PC-3 (cell line): Measurements from ENCODE around the gene ZNF326. TPM values are rescaled to one million over a fixed set of nuclear protein-coding genes. Genes with fewer than 3 reads are reported as not detected.
A peak's percentile ranks its signal among the peaks of the same experiment; 100 is the strongest.
"Not testable (repeated sequence)": the region's sequence is repeated elsewhere in the genome, so short reads cannot be mapped to it uniquely, and the experiment has no call there.

Source experiments
- ATAC-seq: fragments of 200-7000 bp; cut with Tn5 transposase; 2 replicates; pipeline ENCODE4 v1.9.1; 2020; ENCODE audit warnings: mild to moderate bottlenecking, moderate library complexity
- BruUV-seq: library from RNA; stranded (reverse); fragments of 400-500 nt; replicated peaks from 2 replicates; lab custom pipeline; 2021; lab: Mats Ljungman, UMichigan
- CTCF ChIA-PET: fragments of 300-600 bp; sonication (Branson Sonifier 250); formaldehyde crosslinking; loops from one replicate; lab custom pipeline; 2022; ENCODE audit warnings: antibody characterized with exemption; lab: Charles Lee
- POLR2A ChIA-PET: fragments of 300-600 bp; sonication (Branson Sonifier 250); formaldehyde crosslinking; loops from one replicate; lab custom pipeline; 2022; ENCODE audit warnings: antibody characterized with exemption; ENCODE audit not compliant: unreplicated experiment; lab: Charles Lee
- DNase-seq: peaks from one replicate; pipeline ENCODE4 v3.0.0-alpha.2; 2015
- H2AFZ ChIP-seq: fragments of 300-600 bp; sonication (generic); 2 replicates; pipeline ENCODE4 v1.6.0; 2016; ENCODE audit warnings: antibody characterized with exemption, low read length
- H3F3A ChIP-seq: fragments of 300-600 bp; sonication (generic); one replicate; pipeline ENCODE4 v1.6.0; 2017; ENCODE audit warnings: antibody characterized with exemption, low read length, control low read depth, mild to moderate bottlenecking; ENCODE audit not compliant: unreplicated experiment
- H3K27ac ChIP-seq: fragments of 300-600 bp; sonication (generic); 2 replicates; pipeline ENCODE4 v1.5.1; 2016; ENCODE audit warnings: mild to moderate bottlenecking, low read length
- H3K27me3 ChIP-seq: fragments of 300-600 bp; sonication (generic); 2 replicates; pipeline ENCODE4 v1.6.1; 2016; ENCODE audit warnings: low read length, mixed read lengths
- H3K36me3 ChIP-seq: fragments of 300-600 bp; sonication (generic); 2 replicates; pipeline ENCODE4 v1.6.1; 2016; ENCODE audit warnings: low read depth, mixed run types, low read length, mixed read lengths
- H3K4me1 ChIP-seq: fragments of 300-600 bp; sonication (generic); 2 replicates; pipeline ENCODE4 v1.5.1; 2016; ENCODE audit warnings: low read length; ENCODE audit not compliant: insufficient read depth
- H3K4me2 ChIP-seq: fragments of 300-600 bp; sonication (generic); 2 replicates; pipeline ENCODE4 v1.6.0; 2016; ENCODE audit warnings: low read length
- H3K4me3 ChIP-seq: fragments of 300-600 bp; sonication (generic); 2 replicates; pipeline ENCODE4 v1.5.1; 2016; ENCODE audit warnings: mild to moderate bottlenecking, low read length, mixed read lengths
- H3K79me2 ChIP-seq: fragments of 300-600 bp; sonication (generic); 2 replicates; pipeline ENCODE4 v1.6.1; 2017; ENCODE audit warnings: low read length, mixed read lengths
- H3K9ac ChIP-seq: fragments of 300-600 bp; sonication (generic); 2 replicates; pipeline ENCODE4 v1.6.0; 2016; ENCODE audit warnings: mild to moderate bottlenecking, low read length
- H3K9me2 ChIP-seq: fragments of 300-600 bp; sonication (generic); replicated peaks from 2 replicates; pipeline ENCODE4 v1.6.1; 2016; ENCODE audit warnings: mixed run types, low read length, mixed read lengths
- H3K9me3 ChIP-seq: fragments of 300-600 bp; sonication (generic); 2 replicates; pipeline ENCODE4 v1.6.1; 2016; ENCODE audit warnings: low read length, mixed read lengths
- H4K20me1 ChIP-seq: fragments of 300-600 bp; sonication (generic); 2 replicates; pipeline ENCODE4 v1.6.1; 2016; ENCODE audit warnings: low read length, mixed read lengths
- EZH2 ChIP-seq: fragments of 300-600 bp; sonication (generic); IDR thresholded peaks from one replicate; pipeline ENCODE4 v1.6.1; 2017; ENCODE audit warnings: antibody characterized with exemption, mild to moderate bottlenecking, low read length; ENCODE audit not compliant: unreplicated experiment
- EZH2phosphoT487 ChIP-seq: fragments of 300-600 bp; sonication (generic); IDR thresholded peaks from 2 replicates; pipeline ENCODE4 v1.6.1; 2018; ENCODE audit warnings: mild to moderate bottlenecking, antibody characterized with exemption, low read length, borderline replicate concordance
- intact Hi-C: fragments of 100-400 bp; cut with micrococcal nuclease; formaldehyde crosslinking; loops from 2 replicates; pipeline ENCODE4 v1.9.0; 2023
- total RNA-seq: library from RNA; depleted of rRNA; stranded (reverse); fragments of >200 nt; gene quantifications from 2 replicates; pipeline ENCODE4 v1.2.3, GENCODE V29; 2014
- TF ChIP-seq, protein P1 (sequence below): fragments of 300-600 bp; sonication (generic); conservative IDR thresholded peaks from 2 replicates; pipeline ENCODE4 v1.5.1; 2017; ENCODE audit warnings: antibody characterized with exemption, low read depth, mild to moderate bottlenecking, low read length

ZNF326 gene
- total RNA-seq, 1 experiment from 2014 or later = 7.2 TPM

- ATAC-seq = no peak
- CTCF ChIA-PET = no interaction called here
- Histone ChIP-seq H3K27me3 (no peaks in the 10 kb centered on the region), H3K9me2 (no peaks in the 10 kb centered on the region), H3K27ac (peak overlapping the region; percentile 72), H3K79me2 (peaks cover 44% of the 10 kb centered on the region), H4K20me1 (peaks cover 38% of the 10 kb centered on the region), H3F3A (no peaks in the 10 kb centered on the region), H2AFZ (peak overlapping the region; percentile 72), H3K4me3 (peak overlapping the region; percentile 73), H3K36me3 (peaks cover 13% of the 10 kb centered on the region; the same call in 1 of the 2 replicates), H3K4me1 (peaks cover 62% of the 10 kb centered on the region), H3K9ac (peak overlapping the region; percentile 96), H3K9me3 (no peaks in the 10 kb centered on the region), H3K4me2 (peak overlapping the region; percentile 92)
- no peak for TF ChIP-seq EZH2
- POLR2A ChIA-PET = no interaction called here
- BruUV-seq = TSS peak; percentile 84
- intact Hi-C loops = no loop called here
- DNase-seq = no peak
Observed at GRCh38 chr1:89994231-89994804, 592 bp upstream of the ZNF326 start.

- Histone ChIP-seq H3K9me3 (no peaks in the 10 kb centered on the region), H3K27ac (peak overlapping the region; percentile 72), H3K27me3 (no peaks in the 10 kb centered on the region), H3K79me2 (peaks cover 59% of the 10 kb centered on the region), H3K9me2 (no peaks in the 10 kb centered on the region), H3K36me3 (peaks cover 27% of the 10 kb centered on the region; the same call in 1 of the 2 replicates), H3K4me1 (peaks cover 50% of the 10 kb centered on the region), H2AFZ (peak overlapping the region; percentile 72), H3K4me3 (peak overlapping the region; percentile 73), H4K20me1 (peaks cover 47% of the 10 kb centered on the region), H3F3A (no peaks in the 10 kb centered on the region), H3K4me2 (peak overlapping the region; percentile 92), H3K9ac (peak overlapping the region; percentile 96)
- CTCF ChIA-PET = no interaction called here
- BruUV-seq = TSS peak; percentile 55
- POLR2A ChIA-PET = no interaction called here
- intact Hi-C loops = loop anchor here (5.0 kb wide), 1 partner anchor 359 kb away; no protein-coding TSS in a partner anchor
- DNase-seq (peak; percentile 37), ATAC-seq (no peak)
- TF ChIP-seq EZH2 = no peak
- TF ChIP-seq, protein P1, sequence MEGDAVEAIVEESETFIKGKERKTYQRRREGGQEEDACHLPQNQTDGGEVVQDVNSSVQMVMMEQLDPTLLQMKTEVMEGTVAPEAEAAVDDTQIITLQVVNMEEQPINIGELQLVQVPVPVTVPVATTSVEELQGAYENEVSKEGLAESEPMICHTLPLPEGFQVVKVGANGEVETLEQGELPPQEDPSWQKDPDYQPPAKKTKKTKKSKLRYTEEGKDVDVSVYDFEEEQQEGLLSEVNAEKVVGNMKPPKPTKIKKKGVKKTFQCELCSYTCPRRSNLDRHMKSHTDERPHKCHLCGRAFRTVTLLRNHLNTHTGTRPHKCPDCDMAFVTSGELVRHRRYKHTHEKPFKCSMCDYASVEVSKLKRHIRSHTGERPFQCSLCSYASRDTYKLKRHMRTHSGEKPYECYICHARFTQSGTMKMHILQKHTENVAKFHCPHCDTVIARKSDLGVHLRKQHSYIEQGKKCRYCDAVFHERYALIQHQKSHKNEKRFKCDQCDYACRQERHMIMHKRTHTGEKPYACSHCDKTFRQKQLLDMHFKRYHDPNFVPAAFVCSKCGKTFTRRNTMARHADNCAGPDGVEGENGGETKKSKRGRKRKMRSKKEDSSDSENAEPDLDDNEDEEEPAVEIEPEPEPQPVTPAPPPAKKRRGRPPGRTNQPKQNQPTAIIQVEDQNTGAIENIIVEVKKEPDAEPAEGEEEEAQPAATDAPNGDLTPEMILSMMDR = no peak
- TF ChIP-seq EZH2phosphoT487 = no peak
Observed at GRCh38 chr1:89995598-89996449, 914 bp downstream of the ZNF326 start.

GRCh38 chr1:89996450-89997110, 1.7 kb downstream of the ZNF326 start:
- no peak overlapping the region for H2AFZ ChIP-seq
- peak overlapping the region; percentile 73 for H3K4me3 ChIP-seq
- peaks cover 29% of the 10 kb centered on the region; the same call in 1 of the 2 replicates for H3K36me3 ChIP-seq
- no peaks in the 10 kb centered on the region for H3K9me2 ChIP-seq
- BruUV-seq = no TSS peak
- H3K4me2 ChIP-seq = peak overlapping the region; percentile 92
- H3K4me1 ChIP-seq = peaks cover 42% of the 10 kb centered on the region
- ATAC-seq = no peak
- H3K79me2 ChIP-seq = peaks cover 67% of the 10 kb centered on the region
- peaks cover 47% of the 10 kb centered on the region for H4K20me1 ChIP-seq
- no peaks in the 10 kb centered on the region for H3F3A ChIP-seq
- DNase-seq = no peak
- TF ChIP-seq, protein P1 = no peak
- no peak for TF ChIP-seq EZH2phosphoT487
- no peak for TF ChIP-seq EZH2
- POLR2A ChIA-PET = no interaction called here
- H3K27me3 ChIP-seq = no peaks in the 10 kb centered on the region
- H3K9ac ChIP-seq = peak overlapping the region; percentile 96
- H3K9me3 ChIP-seq = no peaks in the 10 kb centered on the region
- CTCF ChIA-PET = no interaction called here
- H3K27ac ChIP-seq = no peak overlapping the region
- intact Hi-C loops = loop anchor here (5.0 kb wide), 1 partner anchor 359 kb away; no protein-coding TSS in a partner anchor

GRCh38 chr1:89997152-89997551, 2.2 kb downstream of the ZNF326 start:
- H3K9me2 ChIP-seq, H3F3A ChIP-seq, H3K27ac ChIP-seq, H2AFZ ChIP-seq, DNase-seq, H3K9ac ChIP-seq, H3K27me3 ChIP-seq, POLR2A ChIA-PET, CTCF ChIA-PET, BruUV-seq, ATAC-seq, H3K9me3 ChIP-seq: not testable (repeated sequence)
- H3K36me3 ChIP-seq = peaks cover 29% of the 10 kb centered on the region; the same call in 1 of the 2 replicates
- intact Hi-C loops = loop anchor here (5.0 kb wide), 1 partner anchor 360 kb away; no protein-coding TSS in a partner anchor
- peaks cover 36% of the 10 kb centered on the region for H3K4me1 ChIP-seq
- peak overlapping the region; percentile 92 for H3K4me2 ChIP-seq
- peak overlapping the region; percentile 73 for H3K4me3 ChIP-seq
- peaks cover 47% of the 10 kb centered on the region for H4K20me1 ChIP-seq
- peaks cover 72% of the 10 kb centered on the region for H3K79me2 ChIP-seq
